Type B pancreatic cell (in vitro differentiated cells): ENCODE data around the gene RNF141. TPM values are rescaled to one million over a fixed set of nuclear protein-coding genes. Genes with fewer than 3 reads are reported as not detected.

Experiments used
- DNase-seq: peaks from one replicate; pipeline ENCODE4 v3.0.0; 2021; ENCODE audit warnings: mixed read lengths; ENCODE audit not compliant: unreplicated experiment; ENCODE audit errors: extremely low spot score
- H3K27ac Mint-ChIP-seq: 2 replicates; pipeline ENCODE4 v1.8.0; 2021; ENCODE audit warnings: mild to moderate bottlenecking, mixed read lengths
- H3K27me3 Mint-ChIP-seq: 2 replicates; pipeline ENCODE4 v1.8.0; 2021; ENCODE audit warnings: mixed read lengths
- H3K36me3 Mint-ChIP-seq: 2 replicates; pipeline ENCODE4 v1.8.0; 2021; ENCODE audit warnings: mixed read lengths
- H3K4me1 Mint-ChIP-seq: one replicate; pipeline ENCODE4 v1.8.0; 2021; ENCODE audit warnings: mixed read lengths; ENCODE audit not compliant: unreplicated experiment
- H3K4me3 Mint-ChIP-seq: 2 replicates; pipeline ENCODE4 v1.8.0; 2021; ENCODE audit warnings: mild to moderate bottlenecking, mixed read lengths
- H3K9me3 Mint-ChIP-seq: 2 replicates; pipeline ENCODE4 v1.8.0; 2021; ENCODE audit warnings: mixed read lengths
- total RNA-seq: library from RNA; stranded (reverse); gene quantifications from 2 replicates; pipeline ENCODE4 v1.2.1, GENCODE V29; 2021; ENCODE audit warnings: low replicate concordance
- TF ChIP-seq, protein P1 (sequence below): fragments of 200-600 bp; sonication (generic); conservative IDR thresholded peaks from 2 replicates; pipeline ENCODE4 v1.5.0; 2021; ENCODE audit warnings: antibody characterized with exemption, mild to moderate bottlenecking

Gene RNF141
- total RNA-seq, 1 donor from 2014 or later, result 43.2 TPM

DNA sequence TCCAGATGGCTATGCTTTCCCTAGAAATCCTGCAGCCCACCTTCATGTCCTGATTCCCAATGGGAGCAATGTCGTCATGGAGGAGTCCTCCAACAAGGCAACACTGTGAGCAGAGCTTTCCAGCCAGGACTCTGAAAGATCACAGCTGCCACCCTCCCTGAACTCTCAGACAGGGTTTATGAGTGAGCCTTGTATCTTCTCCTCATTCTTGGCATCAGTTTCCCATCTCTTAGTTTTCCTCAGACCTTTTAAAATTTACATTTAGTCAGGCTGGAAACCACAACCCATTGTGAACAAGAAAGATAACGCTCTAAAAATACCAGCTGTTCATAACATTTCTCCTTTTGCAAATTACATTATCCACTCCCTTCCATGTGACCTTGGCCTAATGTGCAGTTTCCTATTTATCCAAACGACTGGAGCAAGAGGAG is 43.1 kb upstream of the RNF141 start:
- TF ChIP-seq, protein P1, sequence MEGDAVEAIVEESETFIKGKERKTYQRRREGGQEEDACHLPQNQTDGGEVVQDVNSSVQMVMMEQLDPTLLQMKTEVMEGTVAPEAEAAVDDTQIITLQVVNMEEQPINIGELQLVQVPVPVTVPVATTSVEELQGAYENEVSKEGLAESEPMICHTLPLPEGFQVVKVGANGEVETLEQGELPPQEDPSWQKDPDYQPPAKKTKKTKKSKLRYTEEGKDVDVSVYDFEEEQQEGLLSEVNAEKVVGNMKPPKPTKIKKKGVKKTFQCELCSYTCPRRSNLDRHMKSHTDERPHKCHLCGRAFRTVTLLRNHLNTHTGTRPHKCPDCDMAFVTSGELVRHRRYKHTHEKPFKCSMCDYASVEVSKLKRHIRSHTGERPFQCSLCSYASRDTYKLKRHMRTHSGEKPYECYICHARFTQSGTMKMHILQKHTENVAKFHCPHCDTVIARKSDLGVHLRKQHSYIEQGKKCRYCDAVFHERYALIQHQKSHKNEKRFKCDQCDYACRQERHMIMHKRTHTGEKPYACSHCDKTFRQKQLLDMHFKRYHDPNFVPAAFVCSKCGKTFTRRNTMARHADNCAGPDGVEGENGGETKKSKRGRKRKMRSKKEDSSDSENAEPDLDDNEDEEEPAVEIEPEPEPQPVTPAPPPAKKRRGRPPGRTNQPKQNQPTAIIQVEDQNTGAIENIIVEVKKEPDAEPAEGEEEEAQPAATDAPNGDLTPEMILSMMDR, result no peak
- H3K36me3 Mint-ChIP-seq, result no peaks in the 10 kb centered on the region
- H3K4me1 Mint-ChIP-seq, result peaks cover 6% of the 10 kb centered on the region
- H3K27me3 Mint-ChIP-seq, result no peaks in the 10 kb centered on the region
- no peak overlapping the region for H3K27ac Mint-ChIP-seq
- H3K4me3 Mint-ChIP-seq, result no peak overlapping the region
- peaks cover 7% of the 10 kb centered on the region for H3K9me3 Mint-ChIP-seq
- no peak for DNase-seq

DNA sequence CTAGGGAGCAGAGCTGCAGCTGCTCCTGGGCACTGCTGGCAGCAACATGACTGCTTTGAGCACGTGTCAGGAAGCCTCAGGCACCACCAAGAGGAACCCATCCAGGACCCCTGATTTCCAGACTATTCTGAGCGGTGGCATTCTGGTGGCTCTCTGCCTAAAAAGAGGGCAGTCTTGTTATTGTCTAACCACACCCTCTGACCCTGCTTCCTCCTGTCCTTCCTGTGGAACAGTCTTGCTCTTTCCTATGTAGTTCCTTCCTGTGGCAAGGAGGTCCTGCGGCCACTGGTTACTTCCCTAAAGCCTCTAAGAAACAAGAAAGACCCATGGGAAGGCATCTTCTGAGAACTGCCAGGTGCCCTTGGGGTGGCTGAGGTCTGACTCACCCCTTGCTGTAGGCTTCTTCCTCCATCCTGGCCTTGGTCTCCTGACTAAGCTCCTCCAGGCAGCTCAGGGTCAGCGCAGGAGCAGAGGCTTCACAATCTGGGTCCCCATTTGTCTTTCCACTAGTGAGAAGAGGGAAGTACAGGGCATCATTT is 40.6 kb upstream of the RNF141 start:
- H3K4me1 Mint-ChIP-seq, result no peaks in the 10 kb centered on the region
- DNase-seq, result no peak
- H3K9me3 Mint-ChIP-seq, result no peaks in the 10 kb centered on the region
- TF ChIP-seq, protein P1, result no peak
- H3K27me3 Mint-ChIP-seq, result no peaks in the 10 kb centered on the region
- H3K27ac Mint-ChIP-seq, result no peak overlapping the region
- no peak overlapping the region for H3K4me3 Mint-ChIP-seq
- H3K36me3 Mint-ChIP-seq, result no peaks in the 10 kb centered on the region

DNA sequence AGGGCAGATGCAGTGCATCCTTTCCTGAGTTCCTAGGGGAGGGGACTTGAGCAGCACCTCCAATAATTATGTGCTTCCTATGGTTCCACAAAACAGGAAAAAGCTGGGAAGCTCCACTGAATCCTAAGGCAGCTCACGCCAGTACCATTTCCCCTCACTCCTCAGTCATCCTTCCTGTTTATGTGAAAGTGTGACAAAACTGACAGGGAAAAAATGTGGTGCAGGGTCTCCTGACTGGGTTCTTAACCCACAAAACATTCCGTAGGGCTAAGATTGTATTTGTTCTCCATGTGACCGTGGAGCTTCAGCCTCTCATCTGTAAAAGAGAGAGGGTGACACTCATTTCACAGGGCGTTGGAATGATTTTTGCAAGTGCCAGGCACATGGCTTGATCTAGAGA is 39.6 kb upstream of the RNF141 start:
- no peaks in the 10 kb centered on the region for H3K4me1 Mint-ChIP-seq
- no peak overlapping the region for H3K27ac Mint-ChIP-seq
- H3K4me3 Mint-ChIP-seq, result no peak overlapping the region
- no peak for DNase-seq
- H3K27me3 Mint-ChIP-seq, result no peaks in the 10 kb centered on the region
- no peaks in the 10 kb centered on the region for H3K36me3 Mint-ChIP-seq
- TF ChIP-seq, protein P1, result no peak
- no peaks in the 10 kb centered on the region for H3K9me3 Mint-ChIP-seq

DNA sequence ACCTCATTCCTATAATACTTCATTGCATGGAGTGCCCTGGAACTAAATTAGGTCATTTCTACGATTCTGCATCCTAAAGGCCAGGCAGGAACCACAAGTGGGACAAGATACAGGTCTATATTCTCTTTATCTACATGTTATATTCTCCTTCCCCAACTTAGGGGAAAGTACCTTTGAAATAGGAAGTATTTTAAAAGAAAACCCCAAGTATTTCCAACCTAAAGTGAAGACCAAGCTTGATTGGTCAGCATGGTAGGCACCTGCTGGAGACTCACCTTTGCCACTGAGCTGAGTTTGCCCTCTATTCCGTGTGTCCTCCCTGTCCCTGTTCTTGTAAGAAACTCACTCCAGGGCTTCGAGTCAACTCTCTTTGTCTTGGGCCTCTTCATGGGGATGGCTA is 38.7 kb upstream of the RNF141 start:
- H3K4me3 Mint-ChIP-seq, result no peak overlapping the region
- no peaks in the 10 kb centered on the region for H3K36me3 Mint-ChIP-seq
- no peak overlapping the region for H3K27ac Mint-ChIP-seq
- H3K27me3 Mint-ChIP-seq, result no peaks in the 10 kb centered on the region
- no peak for DNase-seq
- no peaks in the 10 kb centered on the region for H3K9me3 Mint-ChIP-seq
- TF ChIP-seq, protein P1, result no peak
- no peaks in the 10 kb centered on the region for H3K4me1 Mint-ChIP-seq

DNA sequence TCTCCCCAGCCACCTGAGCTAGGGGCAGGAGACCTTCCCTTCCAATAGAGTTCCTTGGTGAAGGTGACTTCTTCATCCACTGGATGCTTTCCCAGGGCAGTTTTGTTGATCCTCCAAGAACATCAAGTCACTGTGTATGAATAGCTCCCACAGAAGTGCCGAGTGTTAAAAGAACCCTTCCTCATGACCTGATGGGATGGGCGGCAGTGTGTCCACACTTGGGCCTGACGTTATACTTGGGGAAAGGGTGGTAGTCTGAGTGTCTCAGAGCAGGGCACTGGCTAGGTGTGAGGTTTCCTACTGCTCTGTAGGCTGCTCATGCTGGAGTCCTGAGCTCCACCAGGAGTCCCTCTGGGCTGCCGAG is 35.0 kb upstream of the RNF141 start:
- TF ChIP-seq, protein P1, result no peak
- no peak for DNase-seq
- no peak overlapping the region for H3K27ac Mint-ChIP-seq
- H3K9me3 Mint-ChIP-seq, result no peaks in the 10 kb centered on the region
- H3K36me3 Mint-ChIP-seq, result no peaks in the 10 kb centered on the region
- H3K4me1 Mint-ChIP-seq, result no peaks in the 10 kb centered on the region
- H3K27me3 Mint-ChIP-seq, result no peaks in the 10 kb centered on the region
- no peak overlapping the region for H3K4me3 Mint-ChIP-seq
